ENCODE results near the gene MAU2. TPM values are rescaled to one million over a fixed set of nuclear protein-coding genes. Genes with fewer than 3 reads are reported as not detected.

Gene MAU2
- total RNA-seq, 1 donor from 2014 or later: 31.7 TPM

- DNase-seq: no peak
Observed at GRCh38 chr19:19306191-19306590, 14.4 kb upstream of the MAU2 start.

GRCh38 chr19:19308373-19308772 is 12.3 kb upstream of the MAU2 start:
- no peak for DNase-seq

- no peak for DNase-seq
Observed at GRCh38 chr19:19315444-19315843, 5.2 kb upstream of the MAU2 start.

- DNase-seq: no peak
Observed at GRCh38 chr19:19316082-19316481, 4.5 kb upstream of the MAU2 start.

GRCh38 chr19:19319732-19320360 is 783 bp upstream of the MAU2 start:
- DNase-seq: no peak

- DNase-seq: no peak
Observed at GRCh38 chr19:19321141-19321577, 530 bp downstream of the MAU2 start.

GRCh38 chr19:19324059-19324770 is 3.6 kb downstream of the MAU2 start:
- no peak for DNase-seq

GRCh38 chr19:19327672-19328071 is 7.0 kb downstream of the MAU2 start:
- DNase-seq: no peak

- no peak for DNase-seq
Observed at GRCh38 chr19:19329126-19329525, 8.5 kb downstream of the MAU2 start.

GRCh38 chr19:19334063-19334988 is 13.7 kb downstream of the MAU2 start:
- DNase-seq: no peak

GRCh38 chr19:19334989-19335344 is 14.3 kb downstream of the MAU2 start:
- no peak for DNase-seq

- no peak for DNase-seq
Observed at GRCh38 chr19:19335408-19336158, 15.0 kb downstream of the MAU2 start.

- no peak for DNase-seq
Observed at GRCh38 chr19:19336597-19336996, 16.0 kb downstream of the MAU2 start.

- DNase-seq: no peak
Observed at GRCh38 chr19:19337120-19337519, 16.5 kb downstream of the MAU2 start.

- no peak for DNase-seq
Observed at GRCh38 chr19:19338082-19338481, 17.5 kb downstream of the MAU2 start.

GRCh38 chr19:19341026-19341425 is 20.4 kb downstream of the MAU2 start:
- DNase-seq: no peak

GRCh38 chr19:19342086-19343015 is 21.7 kb downstream of the MAU2 start:
- peak; percentile 25 for DNase-seq

GRCh38 chr19:19343016-19343362 is 22.4 kb downstream of the MAU2 start:
- DNase-seq: no peak

- DNase-seq: no peak
Observed at GRCh38 chr19:19343762-19344161, 23.1 kb downstream of the MAU2 start.

GRCh38 chr19:19345232-19345631 is 24.6 kb downstream of the MAU2 start:
- no peak for DNase-seq

GRCh38 chr19:19345970-19346369 is 25.3 kb downstream of the MAU2 start:
- DNase-seq: no peak
